RWPE1 (cell line): ENCODE results near the gene PAX1.

Experiments
- CTCF ChIA-PET: fragments of 350-600 bp; sonication (Branson Sonifier 250); formaldehyde crosslinking; extraction: SDS; loops from one replicate; lab custom pipeline; 2021; lab: Yijun Ruan, JAX
- POLR2A ChIA-PET: fragments of 400-600 bp; formaldehyde crosslinking; extraction: SDS; loops from one replicate; lab custom pipeline; 2020; ENCODE audit warnings: antibody characterized with exemption; ENCODE audit not compliant: low non-redundant PET; lab: Yijun Ruan, JAX
- DNase-seq: peaks from one replicate; pipeline ENCODE4 v3.0.0; 2012; ENCODE audit warnings: low spot score
- H3K27ac ChIP-seq: fragments of 450-650 bp; 2 replicates; pipeline ENCODE4 v1.5.1; 2017
- TF ChIP-seq, protein P1 (sequence below): fragments of 450-650 bp; conservative IDR thresholded peaks from 2 replicates; pipeline ENCODE4 v1.5.1; 2017; ENCODE audit warnings: low read depth, mild to moderate bottlenecking

Gene PAX1

DNA sequence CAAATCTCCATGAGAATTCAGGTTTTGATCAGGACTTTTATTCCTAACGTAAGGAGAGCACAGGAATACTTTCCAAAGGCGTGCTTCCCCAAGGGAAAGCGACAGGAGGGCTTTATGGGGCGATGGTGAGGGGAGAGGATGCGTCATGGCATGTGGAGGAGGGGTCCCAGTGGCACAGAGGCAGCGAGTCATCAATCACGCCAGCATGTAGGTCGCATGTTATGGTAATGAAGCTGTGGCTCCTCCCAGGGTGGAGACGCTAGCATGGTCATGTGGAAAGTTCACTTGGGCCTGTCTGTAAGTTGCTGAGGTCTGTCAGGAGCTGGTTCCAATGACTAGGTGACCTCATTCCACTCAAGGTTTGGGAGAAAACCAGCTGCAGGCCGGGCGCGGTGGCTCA, 35.3 kb upstream of the PAX1 start:
- TF ChIP-seq, protein P1, sequence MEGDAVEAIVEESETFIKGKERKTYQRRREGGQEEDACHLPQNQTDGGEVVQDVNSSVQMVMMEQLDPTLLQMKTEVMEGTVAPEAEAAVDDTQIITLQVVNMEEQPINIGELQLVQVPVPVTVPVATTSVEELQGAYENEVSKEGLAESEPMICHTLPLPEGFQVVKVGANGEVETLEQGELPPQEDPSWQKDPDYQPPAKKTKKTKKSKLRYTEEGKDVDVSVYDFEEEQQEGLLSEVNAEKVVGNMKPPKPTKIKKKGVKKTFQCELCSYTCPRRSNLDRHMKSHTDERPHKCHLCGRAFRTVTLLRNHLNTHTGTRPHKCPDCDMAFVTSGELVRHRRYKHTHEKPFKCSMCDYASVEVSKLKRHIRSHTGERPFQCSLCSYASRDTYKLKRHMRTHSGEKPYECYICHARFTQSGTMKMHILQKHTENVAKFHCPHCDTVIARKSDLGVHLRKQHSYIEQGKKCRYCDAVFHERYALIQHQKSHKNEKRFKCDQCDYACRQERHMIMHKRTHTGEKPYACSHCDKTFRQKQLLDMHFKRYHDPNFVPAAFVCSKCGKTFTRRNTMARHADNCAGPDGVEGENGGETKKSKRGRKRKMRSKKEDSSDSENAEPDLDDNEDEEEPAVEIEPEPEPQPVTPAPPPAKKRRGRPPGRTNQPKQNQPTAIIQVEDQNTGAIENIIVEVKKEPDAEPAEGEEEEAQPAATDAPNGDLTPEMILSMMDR: no peak
- DNase-seq: no peak
- CTCF ChIA-PET: no interaction called here
- POLR2A ChIA-PET: no interaction called here
- no peak overlapping the region for H3K27ac ChIP-seq

DNA sequence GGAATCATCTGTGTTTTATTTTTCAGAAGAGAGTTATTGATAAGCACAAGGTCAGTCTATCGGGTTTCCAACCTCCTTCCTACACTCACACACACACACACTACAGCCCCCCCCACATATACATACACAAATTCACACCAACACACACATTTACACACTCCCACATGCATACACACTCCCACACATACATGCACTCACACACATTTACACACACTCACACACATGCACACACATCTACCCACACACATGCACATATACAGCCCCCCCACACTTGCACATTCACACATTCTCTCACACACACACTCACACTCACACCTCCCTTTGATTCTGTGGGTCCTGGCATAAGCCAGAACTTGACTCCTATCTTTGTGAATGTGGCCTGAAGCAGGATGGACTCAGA, 34.5 kb upstream of the PAX1 start:
- H3K27ac ChIP-seq: no peak overlapping the region
- CTCF ChIA-PET: no interaction called here
- POLR2A ChIA-PET: no interaction called here
- DNase-seq: no peak
- TF ChIP-seq, protein P1: no peak

DNA sequence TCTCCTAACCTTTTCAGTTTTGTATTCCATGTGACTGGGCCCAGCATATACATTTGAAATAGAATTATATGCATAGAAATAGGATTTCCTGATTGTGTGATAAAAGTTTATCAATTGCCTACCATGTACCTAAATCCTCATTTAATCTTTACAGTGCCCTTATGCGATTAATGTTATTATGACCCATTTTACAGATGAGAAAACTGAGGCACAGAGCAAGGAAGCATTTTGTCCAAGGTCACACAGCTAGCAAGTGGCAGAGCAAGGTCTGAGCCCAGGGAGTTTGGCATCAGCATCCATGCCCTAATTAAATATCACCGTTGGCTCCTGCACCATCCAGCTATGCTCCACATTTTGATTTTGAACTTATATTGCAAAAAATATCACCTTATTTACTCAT, 28.2 kb upstream of the PAX1 start:
- CTCF ChIA-PET: no interaction called here
- no peak for DNase-seq
- TF ChIP-seq, protein P1: no peak
- POLR2A ChIA-PET: no interaction called here
- H3K27ac ChIP-seq: no peak overlapping the region

DNA sequence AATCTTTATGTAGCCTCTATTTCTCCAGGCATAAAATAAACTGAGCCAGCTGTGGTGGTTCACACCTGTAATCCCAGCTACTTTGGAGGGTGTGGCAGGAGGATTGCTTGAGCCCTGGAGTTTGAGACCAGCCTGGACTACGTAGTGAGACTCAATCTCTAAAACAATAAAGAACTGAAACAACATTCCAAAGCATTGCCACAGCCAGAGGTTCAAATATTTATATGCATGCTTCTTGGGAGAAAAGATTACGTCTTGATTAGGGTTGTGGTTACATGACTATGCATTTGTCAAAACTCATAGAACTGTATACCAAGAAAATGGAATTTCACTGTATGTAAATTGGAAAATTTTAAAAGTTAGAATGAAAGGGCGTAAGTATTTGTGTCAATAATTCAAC, 27.7 kb upstream of the PAX1 start:
- CTCF ChIA-PET: no interaction called here
- TF ChIP-seq, protein P1: no peak
- no peak for DNase-seq
- H3K27ac ChIP-seq: no peak overlapping the region
- POLR2A ChIA-PET: no interaction called here

DNA sequence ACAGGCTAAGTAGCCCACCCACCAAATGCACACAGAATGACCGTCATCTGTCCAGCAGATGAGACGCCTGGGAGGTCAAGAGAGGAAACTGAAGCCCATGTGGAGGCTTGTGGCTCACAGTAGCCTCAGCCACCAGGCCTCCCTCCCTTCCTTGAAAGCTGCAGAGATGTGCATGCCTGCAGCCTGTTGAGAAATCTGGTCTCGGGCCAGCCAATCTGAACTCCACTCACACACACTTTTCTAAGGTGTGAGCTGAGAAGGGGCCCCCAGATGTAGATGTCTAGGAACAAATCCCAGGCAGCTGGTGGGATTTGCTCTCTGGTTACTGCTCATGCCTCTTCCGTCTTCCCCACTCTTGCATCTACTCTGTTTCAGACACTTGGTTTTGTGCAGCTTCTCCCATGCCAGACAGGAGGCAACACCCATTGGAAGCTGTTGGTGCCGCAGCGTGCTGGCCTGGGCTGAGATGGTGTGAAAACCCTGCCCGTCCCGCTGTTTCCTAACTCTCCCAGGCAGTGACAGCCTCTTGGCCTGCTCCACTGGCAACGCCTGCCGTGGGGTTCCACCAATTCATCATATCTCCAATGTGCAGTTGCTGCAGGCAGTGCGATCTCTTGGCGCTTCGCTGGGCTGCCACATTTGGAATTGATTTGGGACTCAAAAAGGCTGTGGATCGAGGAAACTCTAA, 24.1 kb upstream of the PAX1 start:
- no peak overlapping the region for H3K27ac ChIP-seq
- DNase-seq: no peak
- TF ChIP-seq, protein P1: no peak
- CTCF ChIA-PET: interaction anchor here (1.6 kb wide), 1 partner anchor 21 kb away, joined by 5 read pairs; no protein-coding TSS in a partner anchor
- POLR2A ChIA-PET: no interaction called here

DNA sequence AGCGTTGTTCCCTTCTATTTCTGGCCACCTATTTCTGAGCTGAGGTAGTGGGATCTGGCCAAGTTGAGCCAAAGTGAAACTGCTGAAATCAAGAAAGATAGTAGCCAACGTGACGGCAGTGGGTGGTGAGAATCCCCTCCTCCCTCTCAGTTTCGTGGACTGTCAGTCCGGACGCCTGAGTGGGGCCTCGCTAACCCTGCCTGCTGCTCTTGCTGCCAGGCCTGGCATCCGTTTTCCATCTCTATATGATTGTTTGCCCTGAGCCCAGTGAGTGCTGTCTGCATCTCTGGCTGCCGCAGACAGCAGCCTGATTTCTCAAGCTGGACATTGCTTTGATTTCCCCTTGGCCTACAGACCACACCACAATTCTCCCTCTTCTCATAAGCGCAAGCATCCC, 23.5 kb upstream of the PAX1 start:
- POLR2A ChIA-PET: no interaction called here
- H3K27ac ChIP-seq: no peak overlapping the region

More for the DNA sequence above, 23.5 kb upstream of the PAX1 start:
- TF ChIP-seq, protein P1: no peak
- CTCF ChIA-PET: no interaction called here
- no peak for DNase-seq
